HepG2 (cell line): ENCODE data around the gene ATP4A. TPM values are rescaled to one million over a fixed set of nuclear protein-coding genes. Genes with fewer than 3 reads are reported as not detected.

ENCODE experiments used
- AGO2 ChIP-seq: fragments of 200-400 bp; formaldehyde crosslinking; optimal IDR thresholded peaks from 2 replicates; pipeline ENCODE3; 2017; ENCODE audit warnings: mild to moderate bottlenecking, low read depth, low read length, moderate library complexity
- ELF3 ChIP-seq: IDR thresholded peaks from 2 replicates; pipeline ENCODE4 v1.6.1; 2016; ENCODE audit warnings: missing genetic modification reagents, missing compliant biosample characterization
- FOSL2 ChIP-seq: sonication (generic); formaldehyde crosslinking; IDR thresholded peaks from 2 replicates; pipeline ENCODE4 v1.4.0; 2020; ENCODE audit warnings: missing genetic modification reagents
- FOXA1 ChIP-seq, 2 experiments: fragments of 450-650 bp in 1 of 2; sonication (generic) in 1 of 2; formaldehyde crosslinking in 1 of 2; IDR thresholded peaks; 2 replicates each; pipeline versions ENCODE4 v1.4.0 to v1.6.1; 2016 to 2020; ENCODE audit warnings: missing genetic modification reagents in 1 of 2
- GABPA ChIP-seq, 2 experiments: IDR thresholded peaks; 2 replicates each; pipeline ENCODE4 v1.6.1; 2011 to 2016; ENCODE audit warnings: low read depth in 2 of 2, low read length in 1 of 2, missing biosample characterization in 1 of 2, missing genetic modification characterization in 1 of 2
- MAFK ChIP-seq, 2 experiments: IDR thresholded peaks in 1 of 2; conservative IDR thresholded peaks in 1 of 2; 2 replicates each; pipeline ENCODE4 v1.6.1; 2011; ENCODE audit warnings: improper control_type of control experiment in 2 of 2, low read length in 2 of 2
- NAIF1 ChIP-seq: sonication (generic); formaldehyde crosslinking; IDR thresholded peaks from 2 replicates; pipeline ENCODE4 v1.5.0; 2020; ENCODE audit warnings: mild to moderate bottlenecking, missing genetic modification reagents, borderline replicate concordance
- NR2F6 ChIP-seq, 2 experiments: IDR thresholded peaks; 2 replicates each; pipeline ENCODE4 v1.6.1; 2016; ENCODE audit warnings: antibody characterized with exemption in 1 of 2, mild to moderate bottlenecking in 1 of 2
- RARA ChIP-seq: IDR thresholded peaks from 2 replicates; pipeline ENCODE4 v1.6.1; 2016; ENCODE audit warnings: missing genetic modification reagents, missing compliant biosample characterization
- RXRB ChIP-seq: IDR thresholded peaks from 2 replicates; pipeline ENCODE4 v1.6.1; 2016; ENCODE audit warnings: borderline replicate concordance, missing genetic modification reagents, missing compliant biosample characterization
- TMF1 ChIP-seq: sonication (generic); formaldehyde crosslinking; IDR thresholded peaks from 2 replicates; pipeline ENCODE4 v1.8.1; 2022; ENCODE audit warnings: low read depth, missing genetic modification reagents
- ZBTB14 ChIP-seq: sonication (generic); formaldehyde crosslinking; IDR thresholded peaks from 2 replicates; pipeline ENCODE4 v1.4.0; 2020; ENCODE audit warnings: missing genetic modification reagents
- ZBTB33 ChIP-seq: sonication (generic); formaldehyde crosslinking; IDR thresholded peaks from 2 replicates; pipeline ENCODE4 v1.4.0; 2020; ENCODE audit warnings: missing genetic modification reagents
- ZFP91 ChIP-seq: sonication (generic); formaldehyde crosslinking; IDR thresholded peaks from 2 replicates; pipeline ENCODE4 v1.9.0; 2022; ENCODE audit warnings: missing genetic modification reagents, mild to moderate bottlenecking, borderline replicate concordance
- ZNF687 ChIP-seq: sonication (generic); formaldehyde crosslinking; IDR thresholded peaks from 2 replicates; pipeline ENCODE4 v1.5.1; 2020; ENCODE audit warnings: mild to moderate bottlenecking, missing genetic modification reagents, moderate library complexity
- polyA plus RNA-seq, 8 experiments: library from polyadenylated mRNA; depleted of rRNA in 3 of 8; stranded (reverse) in 7 of 8; unstranded in 1 of 8; fragments of >200 nt; fragmentation: Illumina TruSeq in 4 of 8; extraction: Trizol in 4 of 8; gene quantifications; 2 replicates each; pipeline versions ENCODE4 v1.2.1 to v1.2.3, GENCODE V29; 2011 to 2016; ENCODE audit warnings: low read depth in 4 of 8, missing spikeins in 1 of 8, mixed read lengths in 1 of 8; ENCODE audit not compliant: insufficient read depth in 1 of 8
- total RNA-seq, 5 experiments: library from RNA; depleted of rRNA; stranded (reverse); fragments of >200 nt; fragmentation: Illumina TruSeq; extraction: Trizol; gene quantifications; 2 replicates each; pipeline ENCODE4 v1.2.3, GENCODE V29; 2016; ENCODE audit warnings: low read depth in 1 of 5

ATP4A gene
- total and polyA plus RNA-seq, 2 of the 13 experiments (the other 11 are each of a cell fraction or from before 2014, with no cell fraction given): 0.08 to 0.11 TPM

GRCh38 chr19:35533822-35534392 is 29.6 kb downstream of the ATP4A start (continued):
- peak; percentile 38; the same call in 1 of the 2 replicates for TF ChIP-seq ZBTB33
- TF ChIP-seq TMF1 (CRISPR knock-in tag): 0 out of 2 replicates have a peak, but pooled peaks have one; percentile 33
- TF ChIP-seq NAIF1 (CRISPR knock-in tag): no peak
- peak; percentile 47; the same call in 1 of the 2 replicates for TF ChIP-seq RXRB (CRISPR knock-in tag)
- TF ChIP-seq GABPA (IDR thresholded peaks at IDR 0.05; ENCODE audit: low read depth, low read length): no peak
- 0 out of 2 replicates have a peak, but pooled peaks have one; percentile 18 for TF ChIP-seq GABPA (CRISPR knock-in tag; IDR thresholded peaks at IDR 0.05; ENCODE audit: low read depth)
- no peak for TF ChIP-seq FOSL2
- TF ChIP-seq ZFP91 (CRISPR knock-in tag): 0 out of 2 replicates have a peak, but pooled peaks have one; percentile 23
- TF ChIP-seq NR2F6 (IDR thresholded peaks at IDR 0.05): 0 out of 2 replicates have a peak, but pooled peaks have one; percentile 41
- TF ChIP-seq NR2F6 (CRISPR knock-in tag; IDR thresholded peaks at IDR 0.05): 0 out of 2 replicates have a peak, but pooled peaks have one; percentile 38
- TF ChIP-seq ELF3: peak; percentile 45; the same call in 1 of the 2 replicates
- TF ChIP-seq FOXA1 (IDR thresholded peaks at IDR 0.05): no peak
- TF ChIP-seq FOXA1 (CRISPR knock-in tag; IDR thresholded peaks at IDR 0.05): peak; percentile 29; the same call in 1 of the 2 replicates
- TF ChIP-seq ZBTB14 (CRISPR knock-in tag): peak; percentile 82
- peak; percentile 40 for TF ChIP-seq RARA (CRISPR knock-in tag)
- TF ChIP-seq AGO2: peak; percentile 13
- TF ChIP-seq ZNF687: peak; percentile 68
- TF ChIP-seq MAFK (conservative IDR thresholded peaks at IDR 0.05 in 1 of 2, IDR thresholded peaks at IDR 0.05 in 1 of 2; ENCODE audit: low read length in 2 of 2): no peak
